CD4-positive, alpha-beta T cell (primary cell): ENCODE results near the gene CCS. TPM values are rescaled to one million over a fixed set of nuclear protein-coding genes. Genes with fewer than 3 reads are reported as not detected.

Source experiments
- ATAC-seq: fragments of 200-7000 bp; cut with Tn5 transposase; one replicate; pipeline ENCODE4 v1.10.0; 2022; ENCODE audit warnings: mild to moderate bottlenecking; ENCODE audit not compliant: poor library complexity
- CTCF ChIA-PET: fragments of 350-600 bp; sonication (Branson Sonifier 250); formaldehyde crosslinking; loops from one replicate; lab custom pipeline; 2021; ENCODE audit warnings: antibody characterized with exemption, inconsistent platforms; lab: Charles Lee
- POLR2A ChIA-PET: fragments of 350-600 bp; sonication (Branson Sonifier 250); formaldehyde crosslinking; loops from one replicate; lab custom pipeline; 2021; ENCODE audit warnings: antibody characterized with exemption, inconsistent platforms; lab: Charles Lee
- DNase-seq, 14 experiments: peaks; one replicate each; pipeline ENCODE4 v3.0.0-alpha.2; 2013 to 2020; ENCODE audit warnings: mixed read lengths in 2 of 14
- H3K27ac ChIP-seq, 2 donors: one replicate each; pipeline versions ENCODE4 v1.5.1 to v1.7.0; 2013; ENCODE audit warnings: low read length in 2 of 2, low read depth in 1 of 2, mild to moderate bottlenecking in 1 of 2
- H3K27me3 ChIP-seq, 2 experiments: 1 replicate in 1 of 2; 2 replicates in 1 of 2; pipeline versions ENCODE4 v1.6.1 to v1.7.0; 2013; ENCODE audit warnings: low read length in 2 of 2, control low read depth in 1 of 2, mild to moderate bottlenecking in 1 of 2, moderate library complexity in 1 of 2; ENCODE audit not compliant: insufficient read depth in 2 of 2, control insufficient read depth in 1 of 2
- H3K36me3 ChIP-seq: one replicate; pipeline ENCODE4 v1.6.1; 2013; ENCODE audit warnings: low read length, control low read depth; ENCODE audit not compliant: insufficient read depth
- H3K4me1 ChIP-seq: one replicate; pipeline ENCODE4 v1.6.1; 2013; ENCODE audit warnings: low read length, control low read depth; ENCODE audit not compliant: insufficient read depth
- H3K4me3 ChIP-seq: one replicate; pipeline ENCODE4 v1.5.1; 2013; ENCODE audit warnings: mild to moderate bottlenecking, low read length, moderate library complexity
- H3K9me3 ChIP-seq, 2 experiments: 1 replicate in 1 of 2; 2 replicates in 1 of 2; pipeline versions ENCODE4 v1.6.1 to v1.7.0; 2013; ENCODE audit warnings: low read length in 2 of 2, mild to moderate bottlenecking in 2 of 2, control low read depth in 1 of 2, moderate library complexity in 1 of 2; ENCODE audit not compliant: control insufficient read depth in 1 of 2, insufficient read depth in 1 of 2
- H3K27ac Mint-ChIP-seq: one replicate; pipeline ENCODE4 v1.8.0; 2020; ENCODE audit warnings: mixed read lengths
- H3K27me3 Mint-ChIP-seq: one replicate; pipeline ENCODE4 v1.8.0; 2021; ENCODE audit warnings: mixed read lengths
- H3K36me3 Mint-ChIP-seq: one replicate; pipeline ENCODE4 v1.8.0; 2021; ENCODE audit warnings: low read depth, mixed read lengths
- H3K4me1 Mint-ChIP-seq: one replicate; pipeline ENCODE4 v1.8.0; 2021; ENCODE audit warnings: low read depth, mixed read lengths
- H3K4me3 Mint-ChIP-seq: one replicate; pipeline ENCODE4 v1.8.0; 2020; ENCODE audit warnings: mild to moderate bottlenecking, mixed read lengths
- H3K9me3 Mint-ChIP-seq: one replicate; pipeline ENCODE4 v1.8.0; 2020; ENCODE audit warnings: mixed read lengths
- CTCF ChIP-seq: fragments of 200-600 bp; IDR thresholded peaks from one replicate; pipeline ENCODE4 v1.8.0; 2022; ENCODE audit warnings: antibody characterized with exemption, mild to moderate bottlenecking
- intact Hi-C, 2 experiments: fragments of 100-400 bp; cut with DNase I in 1 of 2; cut with micrococcal nuclease in 1 of 2; formaldehyde crosslinking; loops; one replicate each; pipeline versions ENCODE4 v1.15.1 to v1.9.0; 2023 to 2025; cut with DNase I, micrococcal nuclease
- total RNA-seq, 174 experiments: library from RNA in 2 of 174; stranded (reverse) in 2 of 174; gene quantifications; one replicate each; pipeline ENCODE4 v1.2.3 and lab custom pipeline; 2021 to 2026

Gene CCS
- total RNA-seq, 2 experiments from 2014 or later: 25.4 to 26.3 TPM

- Histone ChIP-seq H3K27ac (no peak overlapping the region), H3K4me3 (no peak overlapping the region), H3K27me3 (no peaks in the 10 kb centered on the region), H3K9me3 (no peaks in the 10 kb centered on the region), H3K4me1 (peaks cover 63% of the 10 kb centered on the region), H3K36me3 (peaks cover 77% of the 10 kb centered on the region)
- DNase-seq (no peak), ATAC-seq (no peak)
- POLR2A ChIA-PET: interaction anchor here (16.0 kb wide), 1 partner anchor 12 kb away, joined by 511 read pairs; the partner anchor contains the start of gene RBM4
- H3K4me1 Mint-ChIP-seq: peaks cover 67% of the 10 kb centered on the region
- TF ChIP-seq CTCF: no peak
- no peak overlapping the region for H3K4me3 Mint-ChIP-seq
- intact Hi-C loops: no loop called here
- H3K9me3 Mint-ChIP-seq: no peaks in the 10 kb centered on the region
- no peaks in the 10 kb centered on the region for H3K27me3 Mint-ChIP-seq
- H3K36me3 Mint-ChIP-seq: peaks cover 92% of the 10 kb centered on the region
- H3K27ac Mint-ChIP-seq: peak overlapping the region; percentile 48
- CTCF ChIA-PET: no interaction called here
These were observed 35.1 kb downstream of the CCS start for GRCh38 chr11:66628061-66628603.

GRCh38 chr11:66629356-66629755, 36.4 kb downstream of the CCS start:
- no peak overlapping the region for H3K4me3 ChIP-seq
- Mint-ChIP-seq H3K9me3 (no peaks in the 10 kb centered on the region), H3K4me3 (no peak overlapping the region), H3K27me3 (no peaks in the 10 kb centered on the region), H3K27ac (no peak overlapping the region), H3K36me3 (peaks cover 87% of the 10 kb centered on the region), H3K4me1 (peaks cover 59% of the 10 kb centered on the region)
- peaks cover 57% of the 10 kb centered on the region for H3K4me1 ChIP-seq
- no peaks in the 10 kb centered on the region for H3K27me3 ChIP-seq
- TF ChIP-seq CTCF: no peak
- no peaks in the 10 kb centered on the region for H3K9me3 ChIP-seq
- ChIA-PET CTCF (no interaction called here), POLR2A (interaction anchor here (0.7 to 16.0 kb wide), 2 partner anchors 10 to 13 kb away, joined by 5 to 511 read pairs; partner anchors contain the start of genes RBM14 and RBM4)
- ATAC-seq (no peak), DNase-seq (no peak)
- H3K36me3 ChIP-seq: peaks cover 65% of the 10 kb centered on the region
- no peak overlapping the region for H3K27ac ChIP-seq
- intact Hi-C loops: no loop called here

DNA sequence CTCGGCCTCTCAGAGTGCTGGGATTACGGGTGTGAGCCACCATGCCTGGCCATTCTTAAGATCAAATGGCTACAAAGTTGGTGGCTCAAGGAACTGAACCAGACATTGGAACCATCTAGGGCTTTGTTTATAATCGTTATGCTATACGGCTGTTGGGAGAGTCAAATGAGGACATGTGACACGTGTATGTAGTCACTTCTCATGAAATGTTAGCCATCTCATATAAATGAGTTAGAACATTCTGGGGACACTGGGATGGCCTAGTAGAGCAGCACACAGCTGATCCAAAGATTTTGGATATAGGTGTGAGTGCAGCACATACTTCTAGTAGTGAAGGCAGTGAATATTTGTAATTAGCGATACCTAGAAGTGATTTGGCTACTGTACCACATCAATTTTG, 38.9 kb downstream of the CCS start:
- ChIA-PET CTCF (interaction anchor here (1.7 kb wide), 1 partner anchor 47 kb away, joined by 5 read pairs; no protein-coding TSS in a partner anchor), POLR2A (interaction anchor here (0.6 to 15.8 kb wide), 3 partner anchors 8 to 15 kb away, joined by 3 to 511 read pairs (median 5); partner anchors contain the start of gene RBM14)
- Histone ChIP-seq H3K9me3 (no peaks in the 10 kb centered on the region), H3K36me3 (peaks cover 42% of the 10 kb centered on the region), H3K4me3 (no peak overlapping the region), H3K4me1 (peaks cover 44% of the 10 kb centered on the region), H3K27me3 (no peaks in the 10 kb centered on the region), H3K27ac (no peak overlapping the region)
- intact Hi-C loops: no loop called here
- H3K27ac Mint-ChIP-seq: no peak overlapping the region
- H3K27me3 Mint-ChIP-seq: no peaks in the 10 kb centered on the region
- TF ChIP-seq CTCF: no peak
- peaks cover 55% of the 10 kb centered on the region for H3K4me1 Mint-ChIP-seq
- H3K36me3 Mint-ChIP-seq: peaks cover 75% of the 10 kb centered on the region
- no peak overlapping the region for H3K4me3 Mint-ChIP-seq
- ATAC-seq: no peak
- DNase-seq: no peak
- H3K9me3 Mint-ChIP-seq: no peaks in the 10 kb centered on the region
